ENCODE data around the gene USP53. TPM values are rescaled to one million over a fixed set of nuclear protein-coding genes. Genes with fewer than 3 reads are reported as not detected.
A peak's percentile ranks its signal among the peaks of the same experiment; 100 is the strongest.

USP53 gene
- total and polyA plus RNA-seq, 2 of the 13 experiments (the other 11 are each of a cell fraction or from before 2014, with no cell fraction given): 5.3 to 8.1 TPM

DNA sequence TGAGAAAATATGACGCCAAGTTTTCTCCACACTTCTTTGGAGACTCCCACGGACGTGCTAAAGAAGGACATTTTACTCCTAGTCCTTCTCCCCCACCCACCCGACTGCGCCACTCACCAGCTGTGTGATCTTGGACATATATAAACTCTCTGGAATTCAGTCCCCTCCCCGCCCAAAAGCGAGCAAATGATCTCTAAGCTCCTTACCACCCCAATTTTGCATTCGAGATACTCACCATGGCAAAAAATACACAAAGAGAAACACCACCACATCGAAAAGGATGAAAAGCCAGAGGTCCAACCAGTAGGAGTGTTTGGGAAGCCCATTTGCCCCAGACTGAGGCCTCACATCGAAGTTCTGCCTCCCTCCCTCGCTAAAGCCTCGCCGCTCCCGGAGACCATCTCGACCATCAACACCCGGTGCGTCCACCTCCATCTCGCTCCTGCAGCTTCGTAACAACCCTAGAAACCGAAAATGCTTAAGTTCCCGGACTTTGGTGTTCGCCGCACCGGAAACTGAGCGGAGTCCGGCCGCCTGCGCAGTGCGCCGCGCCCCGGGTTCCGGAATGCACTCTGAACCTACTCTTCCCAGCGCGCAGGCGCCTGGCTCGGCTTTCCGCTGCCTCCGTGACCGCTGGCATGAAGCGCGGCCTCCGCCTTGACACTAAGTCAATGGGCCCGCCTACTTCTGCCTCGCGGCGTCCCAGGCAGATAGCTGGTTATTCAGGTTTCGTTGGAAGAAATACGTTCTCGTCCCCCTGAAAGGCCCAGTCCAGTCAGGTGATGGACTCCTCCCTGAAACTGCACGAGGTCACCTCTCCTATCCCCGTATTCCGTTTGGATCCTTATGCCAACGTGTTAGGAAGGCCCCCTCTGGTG, 87.8 kb downstream of the USP53 start (continued):
- TF ChIP-seq, protein P1, sequence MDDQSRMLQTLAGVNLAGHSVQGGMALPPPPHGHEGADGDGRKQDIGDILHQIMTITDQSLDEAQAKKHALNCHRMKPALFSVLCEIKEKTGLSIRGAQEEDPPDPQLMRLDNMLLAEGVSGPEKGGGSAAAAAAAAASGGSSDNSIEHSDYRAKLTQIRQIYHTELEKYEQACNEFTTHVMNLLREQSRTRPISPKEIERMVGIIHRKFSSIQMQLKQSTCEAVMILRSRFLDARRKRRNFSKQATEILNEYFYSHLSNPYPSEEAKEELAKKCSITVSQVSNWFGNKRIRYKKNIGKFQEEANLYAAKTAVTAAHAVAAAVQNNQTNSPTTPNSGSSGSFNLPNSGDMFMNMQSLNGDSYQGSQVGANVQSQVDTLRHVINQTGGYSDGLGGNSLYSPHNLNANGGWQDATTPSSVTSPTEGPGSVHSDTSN (CRISPR knock-in tag; IDR thresholded peaks at IDR 0.05; ENCODE audit: borderline replicate concordance): no peak
- TF ChIP-seq, protein P2, sequence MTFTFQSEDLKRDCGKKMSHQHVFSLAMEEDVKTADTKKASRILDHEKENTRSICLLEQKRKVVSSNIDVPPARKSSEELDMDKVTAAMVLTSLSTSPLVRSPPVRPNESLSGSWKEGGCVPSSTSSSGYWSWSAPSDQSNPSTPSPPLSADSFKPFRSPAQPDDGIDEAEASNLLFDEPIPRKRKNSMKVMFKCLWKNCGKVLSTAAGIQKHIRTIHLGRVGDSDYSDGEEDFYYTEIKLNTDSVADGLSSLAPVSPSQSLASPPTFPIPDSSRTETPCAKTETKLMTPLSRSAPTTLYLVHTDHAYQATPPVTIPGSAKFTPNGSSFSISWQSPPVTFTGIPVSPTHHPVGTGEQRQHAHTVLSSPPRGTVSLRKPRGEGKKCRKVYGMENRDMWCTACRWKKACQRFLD (CRISPR knock-in tag; IDR thresholded peaks at IDR 0.05; ENCODE audit: borderline replicate concordance): peak; percentile 74
- TF ChIP-seq, protein P3, sequence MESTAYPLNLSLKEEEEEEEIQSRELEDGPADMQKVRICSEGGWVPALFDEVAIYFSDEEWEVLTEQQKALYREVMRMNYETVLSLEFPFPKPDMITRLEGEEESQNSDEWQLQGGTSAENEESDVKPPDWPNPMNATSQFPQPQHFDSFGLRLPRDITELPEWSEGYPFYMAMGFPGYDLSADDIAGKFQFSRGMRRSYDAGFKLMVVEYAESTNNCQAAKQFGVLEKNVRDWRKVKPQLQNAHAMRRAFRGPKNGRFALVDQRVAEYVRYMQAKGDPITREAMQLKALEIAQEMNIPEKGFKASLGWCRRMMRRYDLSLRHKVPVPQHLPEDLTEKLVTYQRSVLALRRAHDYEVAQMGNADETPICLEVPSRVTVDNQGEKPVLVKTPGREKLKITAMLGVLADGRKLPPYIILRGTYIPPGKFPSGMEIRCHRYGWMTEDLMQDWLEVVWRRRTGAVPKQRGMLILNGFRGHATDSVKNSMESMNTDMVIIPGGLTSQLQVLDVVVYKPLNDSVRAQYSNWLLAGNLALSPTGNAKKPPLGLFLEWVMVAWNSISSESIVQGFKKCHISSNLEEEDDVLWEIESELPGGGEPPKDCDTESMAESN (CRISPR knock-in tag; conservative IDR thresholded peaks at IDR 0.05): no peak
- peak; percentile 96; the same call in 1 of the 2 replicates for TF ChIP-seq ZNF510 (CRISPR knock-in tag; IDR thresholded peaks at IDR 0.05; ENCODE audit: low read depth)
- TF ChIP-seq HIVEP1 (CRISPR knock-in tag; IDR thresholded peaks at IDR 0.05): peak; percentile 56
- peak; percentile 68; the same call in 1 of the 2 replicates for TF ChIP-seq ZNF747 (CRISPR knock-in tag; IDR thresholded peaks at IDR 0.05; ENCODE audit: borderline replicate concordance)
- peak; percentile 56 for TF ChIP-seq RXRA (CRISPR knock-in tag; IDR thresholded peaks at IDR 0.05)
- TF ChIP-seq, protein P4, sequence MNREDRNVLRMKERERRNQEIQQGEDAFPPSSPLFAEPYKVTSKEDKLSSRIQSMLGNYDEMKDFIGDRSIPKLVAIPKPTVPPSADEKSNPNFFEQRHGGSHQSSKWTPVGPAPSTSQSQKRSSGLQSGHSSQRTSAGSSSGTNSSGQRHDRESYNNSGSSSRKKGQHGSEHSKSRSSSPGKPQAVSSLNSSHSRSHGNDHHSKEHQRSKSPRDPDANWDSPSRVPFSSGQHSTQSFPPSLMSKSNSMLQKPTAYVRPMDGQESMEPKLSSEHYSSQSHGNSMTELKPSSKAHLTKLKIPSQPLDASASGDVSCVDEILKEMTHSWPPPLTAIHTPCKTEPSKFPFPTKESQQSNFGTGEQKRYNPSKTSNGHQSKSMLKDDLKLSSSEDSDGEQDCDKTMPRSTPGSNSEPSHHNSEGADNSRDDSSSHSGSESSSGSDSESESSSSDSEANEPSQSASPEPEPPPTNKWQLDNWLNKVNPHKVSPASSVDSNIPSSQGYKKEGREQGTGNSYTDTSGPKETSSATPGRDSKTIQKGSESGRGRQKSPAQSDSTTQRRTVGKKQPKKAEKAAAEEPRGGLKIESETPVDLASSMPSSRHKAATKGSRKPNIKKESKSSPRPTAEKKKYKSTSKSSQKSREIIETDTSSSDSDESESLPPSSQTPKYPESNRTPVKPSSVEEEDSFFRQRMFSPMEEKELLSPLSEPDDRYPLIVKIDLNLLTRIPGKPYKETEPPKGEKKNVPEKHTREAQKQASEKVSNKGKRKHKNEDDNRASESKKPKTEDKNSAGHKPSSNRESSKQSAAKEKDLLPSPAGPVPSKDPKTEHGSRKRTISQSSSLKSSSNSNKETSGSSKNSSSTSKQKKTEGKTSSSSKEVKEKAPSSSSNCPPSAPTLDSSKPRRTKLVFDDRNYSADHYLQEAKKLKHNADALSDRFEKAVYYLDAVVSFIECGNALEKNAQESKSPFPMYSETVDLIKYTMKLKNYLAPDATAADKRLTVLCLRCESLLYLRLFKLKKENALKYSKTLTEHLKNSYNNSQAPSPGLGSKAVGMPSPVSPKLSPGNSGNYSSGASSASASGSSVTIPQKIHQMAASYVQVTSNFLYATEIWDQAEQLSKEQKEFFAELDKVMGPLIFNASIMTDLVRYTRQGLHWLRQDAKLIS (CRISPR knock-in tag; IDR thresholded peaks at IDR 0.05): peak; percentile 59
- peak; percentile 66; the same call in 1 of the 2 replicates for TF ChIP-seq MIER3 (CRISPR knock-in tag; IDR thresholded peaks at IDR 0.05; ENCODE audit: borderline replicate concordance)
- no peak for TF ChIP-seq SCMH1 (CRISPR knock-in tag; IDR thresholded peaks at IDR 0.05; ENCODE audit: borderline replicate concordance)
- TF ChIP-seq, protein P5, sequence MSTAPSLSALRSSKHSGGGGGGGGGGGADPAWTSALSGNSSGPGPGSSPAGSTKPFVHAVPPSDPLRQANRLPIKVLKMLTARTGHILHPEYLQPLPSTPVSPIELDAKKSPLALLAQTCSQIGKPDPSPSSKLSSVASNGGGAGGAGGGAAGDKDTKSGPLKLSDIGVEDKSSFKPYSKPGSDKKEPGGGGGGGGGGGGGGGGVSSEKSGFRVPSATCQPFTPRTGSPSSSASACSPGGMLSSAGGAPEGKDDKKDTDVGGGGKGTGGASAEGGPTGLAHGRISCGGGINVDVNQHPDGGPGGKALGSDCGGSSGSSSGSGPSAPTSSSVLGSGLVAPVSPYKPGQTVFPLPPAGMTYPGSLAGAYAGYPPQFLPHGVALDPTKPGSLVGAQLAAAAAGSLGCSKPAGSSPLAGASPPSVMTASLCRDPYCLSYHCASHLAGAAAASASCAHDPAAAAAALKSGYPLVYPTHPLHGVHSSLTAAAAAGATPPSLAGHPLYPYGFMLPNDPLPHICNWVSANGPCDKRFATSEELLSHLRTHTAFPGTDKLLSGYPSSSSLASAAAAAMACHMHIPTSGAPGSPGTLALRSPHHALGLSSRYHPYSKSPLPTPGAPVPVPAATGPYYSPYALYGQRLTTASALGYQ (CRISPR knock-in tag; IDR thresholded peaks at IDR 0.05): no peak
- TF ChIP-seq, protein P6, sequence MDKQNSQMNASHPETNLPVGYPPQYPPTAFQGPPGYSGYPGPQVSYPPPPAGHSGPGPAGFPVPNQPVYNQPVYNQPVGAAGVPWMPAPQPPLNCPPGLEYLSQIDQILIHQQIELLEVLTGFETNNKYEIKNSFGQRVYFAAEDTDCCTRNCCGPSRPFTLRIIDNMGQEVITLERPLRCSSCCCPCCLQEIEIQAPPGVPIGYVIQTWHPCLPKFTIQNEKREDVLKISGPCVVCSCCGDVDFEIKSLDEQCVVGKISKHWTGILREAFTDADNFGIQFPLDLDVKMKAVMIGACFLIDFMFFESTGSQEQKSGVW (CRISPR knock-in tag; IDR thresholded peaks at IDR 0.05; ENCODE audit: borderline replicate concordance): no peak
- TF ChIP-seq AGO1 (IDR thresholded peaks at IDR 0.05; ENCODE audit: low read depth, low read length, poor library complexity, severe bottlenecking): no peak
